ENCODE results near the gene WNK2. TPM values are rescaled to one million over a fixed set of nuclear protein-coding genes. Genes with fewer than 3 reads are reported as not detected.

The WNK2 gene
- total RNA-seq, 1 donor from 2014 or later = 9.7 TPM

DNA sequence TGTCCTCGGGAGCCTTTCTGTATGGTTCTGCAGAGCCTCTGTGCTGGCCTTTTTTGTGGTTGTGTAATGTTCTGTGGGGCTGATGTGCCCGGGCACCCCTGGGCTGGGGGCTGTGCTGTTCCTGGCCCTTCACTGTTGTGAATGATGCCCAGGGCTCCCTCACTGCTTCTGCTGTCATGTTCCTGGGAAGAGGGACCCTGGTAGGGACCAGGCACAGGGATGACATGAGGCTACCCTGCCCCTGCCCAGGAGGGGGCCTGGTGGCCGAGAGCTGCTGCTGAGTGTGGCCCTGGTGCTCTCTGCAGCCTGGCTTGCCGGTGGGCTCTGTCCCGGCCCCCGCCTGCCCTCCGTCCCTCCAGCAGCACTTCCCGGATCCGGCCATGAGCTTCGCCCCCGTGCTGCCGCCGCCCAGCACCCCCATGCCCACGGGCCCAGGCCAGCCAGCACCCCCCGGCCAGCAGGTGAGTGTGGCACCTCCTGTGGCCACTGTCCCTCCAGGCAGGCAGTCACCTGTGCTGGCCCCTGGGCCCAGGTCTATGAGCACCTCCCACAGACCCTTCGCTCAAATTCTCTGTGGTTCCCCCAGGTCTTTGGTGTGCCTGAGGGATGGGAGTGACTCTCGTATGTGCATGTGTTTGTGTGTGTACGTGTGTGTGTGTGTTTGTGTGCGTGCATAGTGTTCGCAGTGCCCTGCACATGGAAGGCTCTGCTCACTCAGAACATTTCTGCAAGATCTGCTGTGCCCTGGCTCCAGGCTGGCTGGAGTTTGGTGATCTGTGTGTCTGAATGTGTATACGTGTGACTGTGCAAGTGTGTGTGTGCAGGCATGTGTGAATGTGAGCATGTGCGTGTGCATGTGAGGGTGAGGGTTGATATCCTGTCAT lies 72.3 kb downstream of the WNK2 start:
- no peak for DNase-seq (ENCODE audit: low read depth)
- Histone ChIP-seq H3K36me3 (ENCODE audit: control insufficient read depth, insufficient read depth, low read length) (no peaks in the 10 kb centered on the region), H3K27me3 (ENCODE audit: control insufficient read depth, insufficient read depth, low read length) (peaks cover 5% of the 10 kb centered on the region), H3K4me3 (ENCODE audit: low read depth, low read length) (no peak overlapping the region)
- TF ChIP-seq, protein P1, sequence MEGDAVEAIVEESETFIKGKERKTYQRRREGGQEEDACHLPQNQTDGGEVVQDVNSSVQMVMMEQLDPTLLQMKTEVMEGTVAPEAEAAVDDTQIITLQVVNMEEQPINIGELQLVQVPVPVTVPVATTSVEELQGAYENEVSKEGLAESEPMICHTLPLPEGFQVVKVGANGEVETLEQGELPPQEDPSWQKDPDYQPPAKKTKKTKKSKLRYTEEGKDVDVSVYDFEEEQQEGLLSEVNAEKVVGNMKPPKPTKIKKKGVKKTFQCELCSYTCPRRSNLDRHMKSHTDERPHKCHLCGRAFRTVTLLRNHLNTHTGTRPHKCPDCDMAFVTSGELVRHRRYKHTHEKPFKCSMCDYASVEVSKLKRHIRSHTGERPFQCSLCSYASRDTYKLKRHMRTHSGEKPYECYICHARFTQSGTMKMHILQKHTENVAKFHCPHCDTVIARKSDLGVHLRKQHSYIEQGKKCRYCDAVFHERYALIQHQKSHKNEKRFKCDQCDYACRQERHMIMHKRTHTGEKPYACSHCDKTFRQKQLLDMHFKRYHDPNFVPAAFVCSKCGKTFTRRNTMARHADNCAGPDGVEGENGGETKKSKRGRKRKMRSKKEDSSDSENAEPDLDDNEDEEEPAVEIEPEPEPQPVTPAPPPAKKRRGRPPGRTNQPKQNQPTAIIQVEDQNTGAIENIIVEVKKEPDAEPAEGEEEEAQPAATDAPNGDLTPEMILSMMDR (IDR thresholded peaks at IDR 0.05; ENCODE audit: insufficient read depth, low read length, poor library complexity, severe bottlenecking) = no peak

DNA sequence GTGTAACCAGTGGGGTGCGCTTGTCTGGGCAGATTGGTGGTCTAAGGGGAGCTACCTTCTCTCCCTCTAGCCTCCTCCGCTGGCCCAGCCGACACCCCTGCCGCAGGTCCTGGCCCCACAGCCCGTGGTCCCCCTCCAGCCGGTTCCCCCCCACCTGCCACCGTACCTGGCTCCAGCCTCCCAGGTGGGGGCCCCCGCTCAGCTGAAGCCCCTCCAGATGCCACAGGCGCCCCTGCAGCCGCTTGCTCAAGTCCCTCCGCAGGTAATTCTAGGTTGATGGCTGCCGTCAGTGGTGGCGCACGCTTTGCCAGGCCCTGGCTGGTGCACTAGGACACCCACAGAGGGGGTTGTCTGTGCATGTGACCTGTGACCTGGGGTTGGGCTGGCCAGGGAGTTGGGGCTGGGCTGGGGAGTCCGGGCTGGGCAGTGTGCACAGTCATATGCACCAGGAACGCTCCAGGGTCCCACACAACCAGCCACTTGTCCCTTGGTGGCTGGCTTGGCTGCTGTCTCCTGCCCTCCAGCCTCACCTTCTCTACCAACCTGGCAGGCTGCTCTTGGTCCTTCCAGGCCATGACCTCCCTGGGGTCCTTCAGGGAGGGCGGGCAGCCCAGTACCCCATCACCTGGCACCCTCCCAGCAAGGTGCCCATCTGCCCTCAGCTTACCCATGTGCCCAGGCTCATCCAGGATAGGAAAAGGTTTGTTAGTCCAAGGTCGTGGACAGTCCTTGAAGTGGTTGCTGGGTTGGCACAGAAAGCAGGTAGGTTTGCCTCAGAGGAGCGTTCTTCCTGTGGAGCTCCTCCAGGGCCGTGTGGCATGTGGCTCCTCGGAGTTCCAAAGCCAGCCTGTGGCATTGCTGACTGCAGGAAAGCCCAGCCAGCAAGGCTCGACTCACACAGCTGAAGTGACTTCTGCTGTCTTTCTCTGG lies 73.2 kb downstream of the WNK2 start:
- no peaks in the 10 kb centered on the region for H3K36me3 ChIP-seq (ENCODE audit: control insufficient read depth, insufficient read depth, low read length)
- DNase-seq (ENCODE audit: low read depth) = no peak
- no peak overlapping the region for H3K4me3 ChIP-seq (ENCODE audit: low read depth, low read length)
- H3K27me3 ChIP-seq (ENCODE audit: control insufficient read depth, insufficient read depth, low read length) = peaks cover 5% of the 10 kb centered on the region
- TF ChIP-seq, protein P1 (IDR thresholded peaks at IDR 0.05; ENCODE audit: insufficient read depth, low read length, poor library complexity, severe bottlenecking) = no peak

DNA sequence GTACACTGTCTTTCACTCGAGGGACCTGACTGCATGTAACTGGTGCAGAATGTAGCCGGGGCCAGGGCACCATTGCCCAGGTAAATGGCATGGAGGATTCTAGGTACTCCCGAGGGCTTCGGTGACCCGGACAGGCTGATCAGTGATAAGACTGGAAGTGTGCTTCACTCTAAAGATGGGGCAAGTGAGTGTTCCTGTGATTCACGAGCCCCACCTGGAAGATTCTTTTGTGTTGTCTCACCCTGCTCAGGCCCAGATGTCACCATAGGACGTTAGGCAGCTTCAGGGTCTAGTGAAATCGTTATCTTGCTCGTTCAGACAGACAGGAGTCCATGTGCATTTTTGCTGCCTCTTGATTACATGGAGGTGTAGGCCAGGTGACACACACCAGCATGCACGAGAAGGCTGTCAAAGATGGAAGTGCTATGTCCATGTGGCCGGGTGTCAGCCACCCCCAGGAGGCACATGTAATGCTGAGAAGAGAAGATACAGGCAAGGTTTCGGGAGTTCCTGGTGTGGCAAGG lies 73.9 kb downstream of the WNK2 start:
- Histone ChIP-seq H3K27me3 (ENCODE audit: control insufficient read depth, insufficient read depth, low read length) (peaks cover under 1% of the 10 kb centered on the region), H3K4me3 (ENCODE audit: low read depth, low read length) (no peak overlapping the region), H3K36me3 (ENCODE audit: control insufficient read depth, insufficient read depth, low read length) (no peaks in the 10 kb centered on the region)
- no peak for DNase-seq (ENCODE audit: low read depth)
- TF ChIP-seq, protein P1 (IDR thresholded peaks at IDR 0.05; ENCODE audit: insufficient read depth, low read length, poor library complexity, severe bottlenecking) = no peak

DNA sequence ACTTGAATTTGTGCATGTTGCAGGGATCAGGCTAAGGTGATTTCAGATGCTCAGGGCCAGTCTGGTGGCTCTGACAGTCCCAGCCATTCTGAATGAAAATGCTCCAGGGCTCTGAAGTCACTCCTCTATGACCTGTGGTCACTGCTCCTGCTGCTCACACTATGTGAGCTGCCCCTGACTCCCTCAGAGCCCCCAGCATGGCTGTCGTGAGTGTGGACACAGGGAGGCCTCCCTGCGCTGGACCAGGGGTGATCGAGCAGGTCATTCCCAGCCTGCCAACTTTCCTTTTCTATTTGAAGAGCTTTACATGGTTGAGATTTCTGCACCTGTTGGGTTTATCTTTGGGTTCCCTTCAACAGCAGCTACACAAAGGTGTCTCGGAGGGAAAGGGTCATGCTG lies 74.5 kb downstream of the WNK2 start:
- Histone ChIP-seq H3K36me3 (ENCODE audit: control insufficient read depth, insufficient read depth, low read length) (no peaks in the 10 kb centered on the region), H3K27me3 (ENCODE audit: control insufficient read depth, insufficient read depth, low read length) (no peaks in the 10 kb centered on the region), H3K4me3 (ENCODE audit: low read depth, low read length) (no peak overlapping the region)
- no peak for DNase-seq (ENCODE audit: low read depth)
- TF ChIP-seq, protein P1 (IDR thresholded peaks at IDR 0.05; ENCODE audit: insufficient read depth, low read length, poor library complexity, severe bottlenecking) = no peak

DNA sequence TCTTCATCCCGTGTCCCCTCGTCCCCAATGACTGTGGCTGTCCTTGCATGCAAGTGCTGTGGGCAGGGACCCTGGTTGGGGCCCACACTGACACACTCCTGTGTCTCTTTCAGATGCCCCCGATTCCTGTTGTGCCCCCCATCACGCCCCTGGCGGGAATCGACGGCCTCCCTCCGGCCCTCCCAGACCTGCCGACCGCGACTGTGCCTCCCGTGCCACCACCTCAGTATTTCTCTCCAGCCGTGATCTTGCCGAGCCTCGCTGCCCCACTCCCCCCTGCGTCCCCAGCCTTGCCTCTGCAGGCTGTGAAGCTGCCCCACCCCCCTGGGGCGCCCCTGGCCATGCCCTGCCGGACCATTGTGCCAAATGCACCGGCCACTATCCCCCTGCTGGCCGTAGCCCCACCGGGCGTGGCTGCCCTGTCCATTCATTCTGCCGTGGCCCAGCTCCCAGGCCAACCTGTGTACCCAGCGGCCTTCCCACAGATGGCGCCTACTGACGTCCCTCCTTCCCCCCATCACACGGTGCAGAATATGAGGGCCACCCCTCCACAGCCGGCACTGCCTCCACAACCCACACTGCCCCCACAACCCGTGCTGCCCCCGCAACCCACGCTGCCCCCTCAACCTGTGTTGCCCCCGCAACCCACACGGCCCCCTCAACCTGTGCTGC lies 75.0 kb downstream of the WNK2 start:
- Histone ChIP-seq H3K4me3 (ENCODE audit: low read depth, low read length) (no peak overlapping the region), H3K27me3 (ENCODE audit: control insufficient read depth, insufficient read depth, low read length) (no peaks in the 10 kb centered on the region), H3K36me3 (ENCODE audit: control insufficient read depth, insufficient read depth, low read length) (no peaks in the 10 kb centered on the region)
- TF ChIP-seq, protein P1 (IDR thresholded peaks at IDR 0.05; ENCODE audit: insufficient read depth, low read length, poor library complexity, severe bottlenecking) = no peak
- no peak for DNase-seq (ENCODE audit: low read depth)
